Stimulated activated CD4-positive, alpha-beta T cell treated with anti-CD3 and anti-CD28 coated beads, Interleukin-1b, Interleukin-23, amount 100 ng/mL, for 24 hours (primary cell): Measurements from ENCODE around the gene SIPA1L3.

Source experiments
- DNase-seq, 4 experiments: peaks; one replicate each; pipeline ENCODE4 v3.0.0-alpha.2; 2020; ENCODE audit warnings: low read depth in 4 of 4, low spot score in 1 of 4

Gene SIPA1L3

DNA sequence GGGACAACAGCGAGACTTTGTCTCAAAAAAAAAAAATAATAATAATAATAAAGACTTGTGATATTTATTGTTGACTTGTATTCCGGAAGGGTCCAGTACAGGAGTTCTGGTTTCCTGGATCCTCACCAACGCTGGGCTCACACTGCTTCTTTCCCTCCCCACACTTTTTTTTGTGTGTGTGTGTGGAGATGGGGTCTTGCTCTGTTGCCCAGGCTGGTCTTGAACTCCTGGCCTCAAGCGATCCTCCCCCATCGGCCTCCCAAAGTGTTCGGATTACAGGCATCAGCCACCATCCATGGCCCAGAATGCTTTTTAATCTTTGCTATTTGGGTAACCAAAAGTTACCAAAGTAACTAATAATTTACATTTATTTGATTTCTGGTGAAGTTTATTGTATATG, 39.1 kb downstream of the SIPA1L3 start:
- DNase-seq = no peak

DNA sequence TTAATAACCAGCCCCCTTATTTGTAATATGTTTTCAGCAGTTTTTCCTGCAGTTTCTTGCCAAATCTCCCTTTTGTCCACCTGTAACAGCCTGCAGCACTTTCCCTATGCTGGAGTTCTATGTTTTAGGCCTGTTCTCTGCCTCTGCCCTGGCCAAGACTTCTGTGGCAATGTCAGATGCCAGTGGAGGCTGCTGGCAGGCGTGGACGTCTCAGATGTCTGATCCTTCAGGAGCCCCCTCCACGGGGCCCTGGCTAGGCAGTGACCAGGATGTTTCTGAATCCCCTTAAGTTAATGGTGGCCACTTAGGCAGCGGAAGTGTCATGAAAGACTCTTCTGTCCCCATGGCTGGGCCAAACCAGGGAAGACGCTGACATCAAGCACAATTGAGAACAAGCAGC, 40.8 kb downstream of the SIPA1L3 start:
- no peak for DNase-seq

DNA sequence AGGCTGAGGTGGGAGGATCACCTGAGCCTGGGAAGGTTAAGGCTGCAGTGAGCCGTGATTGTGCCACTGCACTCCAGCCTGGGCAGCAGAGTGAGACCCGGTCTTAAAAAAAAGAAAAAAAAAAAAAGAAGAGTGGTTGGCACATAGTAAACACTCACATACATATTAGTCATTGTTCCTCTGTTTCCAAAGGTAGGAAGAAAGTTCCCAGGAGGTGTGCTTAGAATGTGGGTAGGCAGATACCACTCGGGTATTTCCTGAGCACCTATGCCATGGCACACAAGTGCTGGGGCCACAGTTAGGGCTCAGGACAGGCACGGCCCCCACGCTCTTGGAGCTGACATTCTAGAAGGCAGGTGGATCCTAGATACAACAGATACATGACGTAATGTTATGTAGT, 41.4 kb downstream of the SIPA1L3 start:
- DNase-seq = no peak

DNA sequence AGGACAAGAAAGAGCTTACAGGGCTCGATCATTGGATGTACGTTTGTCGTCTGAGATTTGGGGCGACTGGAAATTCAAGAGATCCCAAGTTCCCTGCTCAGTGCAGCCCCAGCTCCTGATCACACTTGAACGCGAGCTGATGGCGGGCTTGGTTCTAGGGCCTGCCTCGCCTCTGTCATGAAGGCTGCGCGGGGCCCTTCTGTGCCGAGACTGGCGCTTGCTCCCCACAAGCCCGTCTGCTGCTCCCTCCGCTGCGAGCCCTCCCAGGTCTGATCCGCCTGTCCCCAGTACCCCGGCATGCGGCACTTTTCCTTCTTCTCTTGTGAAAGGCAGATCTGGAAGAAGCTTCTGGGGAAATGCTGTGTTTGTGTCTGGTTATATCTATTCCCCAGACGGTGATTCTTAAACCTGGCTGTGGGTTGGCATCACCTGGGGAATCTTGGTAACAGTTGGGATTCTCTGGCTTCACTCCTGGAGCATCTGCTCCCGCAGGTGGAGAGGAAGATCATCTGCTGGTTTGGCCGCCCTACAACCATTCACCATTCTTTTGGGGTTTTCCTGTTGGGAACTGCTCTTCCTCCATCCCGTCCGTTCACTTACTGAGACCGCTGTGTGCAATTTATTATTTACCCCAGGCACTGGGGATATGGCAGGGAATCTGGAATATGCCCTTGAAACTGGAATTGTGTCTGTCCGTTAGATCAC, 43.6 kb downstream of the SIPA1L3 start:
- DNase-seq = no peak

DNA sequence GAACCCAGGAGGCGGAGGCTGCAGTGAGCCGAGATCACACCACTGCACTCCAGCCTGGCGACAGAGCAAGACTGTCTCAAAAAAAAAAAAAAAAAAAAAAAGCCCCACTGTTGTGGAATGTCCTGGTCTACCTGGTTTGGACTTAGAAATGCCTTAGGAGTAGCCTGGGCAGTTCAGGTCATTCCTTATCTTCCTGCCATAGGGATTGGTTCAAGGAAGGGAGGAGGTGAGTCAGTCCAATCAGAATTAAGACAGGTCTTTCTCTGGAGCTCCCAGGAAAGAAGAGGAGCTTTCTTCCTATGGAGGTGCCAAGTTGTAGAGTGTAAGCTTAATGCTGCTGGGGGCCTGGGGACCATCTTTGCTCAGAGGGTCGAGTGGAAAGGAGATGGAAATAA, 44.8 kb downstream of the SIPA1L3 start:
- DNase-seq = no peak

DNA sequence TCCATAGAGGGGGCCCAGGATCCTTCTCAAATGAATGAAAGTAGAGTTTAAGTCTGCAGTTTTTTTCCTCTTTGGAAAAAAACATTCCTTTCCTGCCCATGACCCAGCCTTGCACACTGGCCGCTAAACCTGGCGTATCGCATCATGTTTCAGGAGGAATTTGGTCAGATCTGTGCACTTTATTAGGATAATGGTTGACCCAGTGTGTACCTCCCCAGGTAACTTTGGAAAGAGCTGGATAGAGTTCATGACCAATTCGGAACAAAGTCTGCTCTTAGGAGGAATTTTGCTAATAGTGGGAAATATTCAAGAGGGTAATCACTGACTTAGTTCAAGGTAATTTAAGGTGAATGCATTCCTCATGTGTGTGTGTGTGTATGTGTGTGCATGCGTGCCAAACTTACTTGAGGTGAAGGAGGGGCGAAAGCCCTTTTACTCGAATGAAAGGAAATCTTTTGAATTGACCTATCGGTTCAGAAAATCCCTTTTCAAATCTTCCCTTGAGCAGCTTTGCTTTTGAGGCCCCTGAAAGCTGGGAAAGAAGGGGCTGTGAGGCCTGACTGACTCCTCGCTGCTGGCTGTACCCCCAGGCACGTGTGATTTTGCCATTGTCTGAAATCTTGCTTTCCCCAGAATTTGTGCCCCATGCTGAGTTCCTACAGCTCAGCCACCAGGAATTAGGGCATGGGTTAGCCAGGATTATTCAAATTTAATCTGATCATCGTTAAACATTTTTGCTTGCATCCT, 46.3 kb downstream of the SIPA1L3 start:
- no peak for DNase-seq

DNA sequence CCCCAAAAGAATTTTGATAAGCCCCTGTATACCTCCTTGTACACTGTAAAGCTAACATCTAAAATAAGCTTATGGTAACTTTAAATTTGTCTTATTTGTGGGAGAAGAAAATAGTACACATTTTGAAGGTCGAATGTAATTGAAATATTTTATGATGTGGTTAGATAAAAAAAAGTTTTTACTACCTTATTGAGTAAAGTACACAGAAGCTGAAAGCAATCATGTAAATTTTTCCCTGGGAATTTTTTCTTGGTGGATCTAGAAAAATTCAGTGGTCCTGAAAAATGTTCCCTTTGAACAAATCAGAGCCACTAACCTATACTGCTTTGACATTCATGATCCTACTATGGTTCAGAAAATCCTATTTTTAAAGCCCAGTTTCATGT, 46.9 kb downstream of the SIPA1L3 start:
- DNase-seq = no peak

DNA sequence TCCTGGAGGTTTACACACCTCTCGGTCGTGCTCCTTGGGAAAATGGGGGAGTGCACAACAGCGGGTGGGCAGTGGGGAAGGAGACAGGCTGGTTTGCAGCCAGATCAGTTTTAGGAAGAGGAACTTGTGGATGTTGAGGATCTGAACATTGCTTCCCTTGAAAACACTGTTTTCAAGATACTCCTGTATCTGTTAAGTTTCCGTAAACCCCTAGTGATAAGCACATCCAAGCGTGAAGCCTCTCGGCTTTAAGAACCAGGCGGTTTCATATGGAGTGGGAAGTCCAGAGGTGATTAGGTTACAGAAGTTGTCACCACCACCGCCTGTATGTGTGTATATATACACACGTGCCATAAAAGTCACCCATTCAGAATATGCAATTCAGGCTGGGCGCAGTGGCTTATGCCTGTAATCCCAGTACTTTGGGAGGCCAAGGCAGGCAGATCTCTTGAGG, 47.4 kb downstream of the SIPA1L3 start:
- DNase-seq = no peak

DNA sequence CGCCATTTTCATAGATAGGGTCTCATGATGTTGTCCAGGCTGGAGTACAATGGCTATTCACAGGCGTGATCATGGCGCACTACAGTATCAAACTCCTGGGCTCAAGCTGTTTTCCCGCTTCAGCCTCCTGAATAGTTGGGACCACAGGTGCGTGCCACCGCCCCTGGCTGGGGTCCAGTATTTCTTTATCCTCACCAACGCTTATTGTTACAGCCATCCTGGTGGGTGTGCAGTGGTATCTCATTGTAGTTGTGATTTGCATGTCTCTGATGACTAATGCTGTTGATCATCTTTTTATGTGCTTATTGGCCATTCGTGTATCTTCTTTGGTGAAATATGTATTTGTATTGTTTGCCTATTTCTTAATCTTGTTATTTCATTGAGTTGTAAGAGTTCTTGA, 49.0 kb downstream of the SIPA1L3 start:
- no peak for DNase-seq

DNA sequence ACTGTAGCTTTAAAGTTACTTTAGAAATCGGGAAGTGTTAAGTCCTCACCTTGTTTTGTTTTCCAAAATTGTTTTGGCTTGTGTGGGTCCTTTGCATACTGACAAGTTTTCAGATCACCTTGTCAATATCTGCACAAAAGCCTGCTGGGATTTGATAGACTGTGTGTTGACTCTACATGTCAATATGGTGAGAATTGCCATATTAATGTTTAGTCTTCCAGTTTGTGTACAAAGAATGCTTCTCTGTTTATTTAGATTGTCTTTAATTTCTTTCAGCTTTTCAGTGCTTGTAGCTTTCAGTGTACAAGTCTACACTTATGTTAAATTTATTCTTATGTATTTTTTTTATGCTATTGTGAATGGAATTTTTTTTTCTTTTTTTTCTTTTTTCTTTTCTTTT, 50.2 kb downstream of the SIPA1L3 start:
- no peak for DNase-seq

DNA sequence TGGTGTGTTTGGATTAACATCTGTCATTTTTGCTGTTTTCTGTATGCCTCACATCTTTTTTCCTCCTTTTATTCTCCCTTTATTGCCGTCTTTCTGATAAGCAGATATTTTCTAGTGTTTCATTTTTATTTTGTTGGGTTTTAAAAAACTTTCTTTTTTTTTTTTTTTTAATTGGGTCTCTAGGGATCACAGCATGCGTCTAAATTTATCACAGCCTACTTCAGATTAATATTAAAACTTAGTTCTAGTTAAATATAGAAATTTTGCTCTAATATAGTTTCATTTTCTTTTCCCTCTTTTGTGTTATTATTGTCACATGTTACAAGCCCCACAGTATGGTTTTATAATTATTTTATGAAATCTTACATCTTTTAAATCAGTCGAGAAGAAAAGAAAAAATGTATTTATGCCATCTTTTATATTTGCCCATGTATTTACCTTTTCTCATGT, 52.7 kb downstream of the SIPA1L3 start:
- no peak for DNase-seq

DNA sequence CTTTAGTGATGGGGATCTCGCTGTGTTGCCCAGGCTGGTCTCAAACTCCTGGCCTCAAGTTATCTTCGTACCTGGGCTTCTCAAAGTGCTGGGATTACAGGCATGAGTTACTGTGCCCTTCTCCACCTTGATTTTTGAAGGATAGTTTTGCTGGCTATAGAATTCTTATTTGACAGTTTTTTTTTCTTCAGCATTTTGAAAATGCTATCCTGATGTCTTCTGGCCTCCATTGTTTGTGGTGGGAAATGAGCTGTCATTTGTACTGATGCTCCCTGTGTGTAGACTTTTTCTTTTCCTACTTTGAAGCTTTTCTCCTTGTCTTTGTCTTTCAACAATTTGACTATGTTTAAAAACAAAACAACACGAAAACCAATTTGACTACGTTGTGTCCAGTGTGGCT, 54.2 kb downstream of the SIPA1L3 start:
- DNase-seq = no peak

DNA sequence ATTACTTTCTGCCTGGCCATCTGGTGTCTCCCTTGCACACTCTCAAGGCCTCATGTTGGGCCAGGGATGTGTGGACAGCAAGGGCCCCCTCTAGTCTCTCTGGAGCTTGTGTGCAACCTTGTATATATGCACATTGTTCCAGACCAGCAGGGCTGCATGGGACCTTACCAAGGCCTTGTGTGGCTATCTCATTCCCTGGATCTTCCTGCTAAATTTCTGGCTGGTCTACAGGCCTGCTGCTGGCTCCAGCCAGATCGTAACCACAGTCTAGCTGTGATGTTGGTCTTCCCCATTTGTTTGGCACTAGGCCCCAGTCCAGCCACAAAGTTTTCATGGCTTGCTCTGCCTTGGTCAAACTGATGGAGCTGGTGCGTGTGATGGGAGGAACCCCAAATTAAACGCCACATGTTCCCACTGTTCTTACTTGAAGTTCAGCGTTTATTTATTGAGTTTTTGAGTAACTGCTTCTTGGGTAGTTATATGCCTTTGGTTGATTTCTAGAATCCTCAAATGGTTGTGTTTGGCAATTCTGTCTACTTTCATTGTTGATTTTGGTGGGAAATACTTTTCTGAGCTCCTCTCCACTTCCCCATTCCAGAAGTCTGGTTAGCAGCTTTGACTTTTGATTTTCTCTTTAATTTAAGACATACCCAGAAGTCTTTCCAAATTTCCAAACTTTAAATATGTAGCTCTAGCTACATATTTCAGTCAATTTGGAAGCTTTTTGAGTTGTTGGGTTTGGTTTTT, 56.4 kb downstream of the SIPA1L3 start:
- no peak for DNase-seq

DNA sequence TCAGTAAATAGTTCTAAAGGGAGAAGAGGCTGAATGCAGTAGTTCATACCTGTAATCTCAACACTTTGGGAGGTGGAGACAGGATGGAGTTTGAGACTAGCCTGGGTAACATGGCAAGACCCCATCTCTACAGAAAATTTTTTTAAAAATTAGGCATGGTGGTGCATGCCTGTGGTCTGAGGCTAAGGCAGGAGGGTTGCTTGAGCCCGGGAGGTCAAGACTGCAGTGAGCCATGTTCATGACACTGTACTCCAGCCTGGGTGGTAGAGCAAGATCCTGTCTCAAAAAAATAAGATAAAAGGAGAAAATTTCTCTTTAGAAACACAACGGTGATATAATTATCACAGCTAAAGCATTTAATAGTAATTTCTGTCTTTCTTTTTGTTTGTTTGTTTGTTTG, 57.1 kb downstream of the SIPA1L3 start:
- DNase-seq = no peak

DNA sequence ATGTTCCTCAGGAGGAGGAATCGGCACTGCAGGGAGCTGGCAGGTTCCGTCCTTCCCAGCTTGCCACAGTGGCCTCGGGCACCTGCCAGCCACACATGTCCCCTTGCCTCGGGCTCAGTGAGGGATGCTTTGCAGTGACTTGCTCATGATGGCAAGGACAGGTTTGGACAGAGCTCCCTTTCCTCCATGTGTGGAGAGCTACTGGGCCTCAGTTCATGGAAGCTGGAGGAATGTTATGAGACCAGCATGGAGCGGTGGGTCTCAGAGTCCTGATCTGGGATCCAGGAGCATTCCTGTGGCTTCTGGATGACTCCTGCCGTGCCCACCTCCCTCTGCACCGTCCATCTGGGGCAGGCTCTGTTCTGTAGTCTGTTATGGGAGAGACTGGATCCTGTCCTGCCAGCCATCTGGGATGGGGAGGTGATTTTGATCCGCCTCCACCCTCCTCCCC, 59.2 kb downstream of the SIPA1L3 start:
- DNase-seq = no peak

DNA sequence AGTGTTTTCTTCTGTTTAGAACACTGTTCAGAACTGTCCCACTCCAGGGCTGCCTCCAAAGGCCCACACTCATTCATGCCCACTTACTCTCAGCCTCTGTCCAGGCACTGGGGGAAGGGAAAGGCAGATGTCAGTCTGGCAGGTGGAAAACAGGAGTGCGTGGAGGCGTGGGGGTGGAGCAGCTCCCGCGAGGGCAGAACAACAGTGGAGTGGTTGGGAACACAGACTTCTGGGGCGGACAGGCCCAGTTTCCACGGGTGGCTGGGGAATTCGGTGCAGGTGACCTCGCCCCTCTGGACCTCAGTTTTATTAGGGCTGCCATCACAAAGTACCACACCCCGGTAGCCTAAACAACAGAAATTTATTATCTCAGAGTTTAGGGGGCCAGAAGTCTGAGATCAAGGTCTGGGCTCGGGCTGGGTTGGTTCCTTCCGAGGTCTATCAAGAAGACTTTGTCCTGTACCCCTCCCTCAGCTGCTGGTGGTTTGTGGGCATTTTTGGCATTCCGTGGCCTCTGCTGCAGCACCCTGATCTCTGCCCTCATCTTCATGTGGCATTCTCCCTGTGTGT, 59.7 kb downstream of the SIPA1L3 start:
- DNase-seq = no peak

DNA sequence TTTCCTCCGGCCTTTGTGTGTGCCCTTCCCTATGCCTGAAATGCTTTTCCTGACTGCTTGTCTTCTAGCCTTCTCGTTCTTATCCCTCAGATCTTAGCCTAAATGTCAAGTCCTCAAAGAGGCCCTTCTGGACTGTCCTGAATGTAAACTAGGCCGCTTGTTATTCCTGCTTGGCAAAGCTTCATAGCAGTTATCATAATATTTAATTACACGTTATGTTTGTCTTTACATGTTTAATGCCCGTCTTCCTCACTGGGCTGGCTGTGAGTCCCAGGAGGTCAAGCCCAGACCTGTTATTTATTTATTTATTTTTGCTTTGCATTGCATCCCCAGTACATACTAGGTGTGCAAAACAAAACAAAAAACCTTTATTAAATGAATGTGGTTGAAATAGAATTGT, 62.7 kb downstream of the SIPA1L3 start:
- DNase-seq = no peak

DNA sequence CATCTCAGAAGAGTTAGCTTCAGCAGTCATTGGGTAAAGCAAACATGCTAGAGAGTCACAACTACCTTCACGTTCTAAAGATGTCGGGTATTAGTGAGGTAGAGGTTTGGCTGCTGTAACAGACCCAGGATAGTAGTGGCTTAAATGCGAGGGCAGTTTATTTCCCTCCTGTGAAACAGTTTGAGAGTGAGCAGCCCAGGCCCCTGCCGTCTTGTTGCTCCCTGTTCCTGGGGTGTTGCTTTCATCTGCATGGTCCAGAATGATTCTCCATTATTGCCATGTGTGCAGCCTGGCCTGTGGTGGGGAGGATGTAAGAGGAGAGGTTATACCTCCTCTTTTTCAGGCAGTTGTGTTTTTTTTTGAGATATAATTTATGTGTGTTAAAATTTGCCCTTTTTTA, 63.7 kb downstream of the SIPA1L3 start:
- DNase-seq = no peak

DNA sequence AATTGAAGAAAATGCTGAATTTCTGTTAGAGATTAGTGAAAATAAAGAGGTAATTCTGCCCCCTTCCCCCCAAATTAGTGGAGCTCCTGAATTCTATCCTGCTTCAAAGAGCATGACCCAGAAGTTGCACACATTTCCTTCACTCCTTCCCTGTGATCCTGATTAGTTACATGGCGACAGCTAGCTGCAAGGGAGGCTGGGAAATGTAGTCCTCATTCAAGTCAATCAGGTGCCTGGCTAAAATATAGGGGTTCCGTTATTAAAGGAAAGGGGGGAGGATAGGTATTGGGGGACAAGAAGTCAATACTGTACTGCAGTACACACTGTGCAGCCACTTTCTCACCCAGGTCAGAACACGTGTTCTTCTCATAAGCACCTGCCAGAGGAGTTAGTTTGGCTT, 65.8 kb downstream of the SIPA1L3 start:
- no peak for DNase-seq

DNA sequence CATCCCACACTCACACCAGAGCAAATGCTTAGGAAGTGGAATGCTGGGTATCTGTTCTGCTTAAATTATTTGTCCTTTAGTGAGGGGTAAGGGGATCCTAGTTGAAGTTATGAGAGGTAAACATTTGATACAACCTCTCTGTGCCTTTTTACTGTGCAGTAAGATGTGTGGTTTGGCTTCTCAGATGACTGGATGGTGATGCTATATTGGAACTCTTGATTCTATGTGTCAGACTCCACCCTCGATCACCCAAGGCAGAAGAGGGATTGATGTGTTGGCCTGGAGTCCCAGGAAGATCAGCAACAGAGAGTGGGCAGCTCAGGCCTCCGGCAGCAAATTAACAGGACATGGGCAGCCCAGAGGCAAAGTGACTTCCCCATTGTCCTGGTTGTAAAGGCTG, 66.7 kb downstream of the SIPA1L3 start:
- no peak for DNase-seq

DNA sequence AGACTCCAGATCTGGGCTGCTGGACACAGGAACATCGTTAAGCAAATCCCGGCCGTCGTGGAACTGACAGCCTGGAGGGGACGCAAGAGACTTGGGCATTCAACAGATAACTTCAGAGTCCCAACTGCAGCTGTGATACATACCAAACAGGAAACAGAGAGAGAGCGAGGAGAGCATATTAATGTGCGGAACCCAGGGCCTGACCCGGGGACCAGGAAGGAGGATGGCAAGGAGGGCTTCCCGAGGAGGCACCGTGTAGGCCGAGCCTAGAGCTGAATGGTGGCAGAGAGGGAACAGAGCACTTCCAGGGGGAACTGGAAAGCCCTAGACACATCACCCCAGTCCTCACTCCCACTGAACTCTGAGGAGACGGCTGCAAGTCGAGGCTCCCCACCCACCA, 68.1 kb downstream of the SIPA1L3 start:
- DNase-seq = no peak
